Endometrial microvascular endothelial cells (primary cell): ENCODE data around the gene CREB1. TPM values are rescaled to one million over a fixed set of nuclear protein-coding genes. Genes with fewer than 3 reads are reported as not detected.
"Not testable (repeated sequence)": the region's sequence is repeated elsewhere in the genome, so short reads cannot be mapped to it uniquely, and the experiment has no call there.

Experiments
- in situ Hi-C: cut with HindIII; loops from 2 replicates; pipeline ENCODE4 v1.10.0; 2017; ENCODE audit warnings: low sequenced_read_pairs, low pct_unique_long_range_greater_than_20kb; ENCODE audit errors: inconsistent ontology term
- total RNA-seq: library from RNA; depleted of rRNA; stranded (reverse); fragments of >200 nt; gene quantifications from one replicate; pipeline ENCODE4 v1.2.3, GENCODE V29; 2015; ENCODE audit errors: inconsistent ontology term

Gene CREB1
- 30.6 TPM for total RNA-seq

DNA sequence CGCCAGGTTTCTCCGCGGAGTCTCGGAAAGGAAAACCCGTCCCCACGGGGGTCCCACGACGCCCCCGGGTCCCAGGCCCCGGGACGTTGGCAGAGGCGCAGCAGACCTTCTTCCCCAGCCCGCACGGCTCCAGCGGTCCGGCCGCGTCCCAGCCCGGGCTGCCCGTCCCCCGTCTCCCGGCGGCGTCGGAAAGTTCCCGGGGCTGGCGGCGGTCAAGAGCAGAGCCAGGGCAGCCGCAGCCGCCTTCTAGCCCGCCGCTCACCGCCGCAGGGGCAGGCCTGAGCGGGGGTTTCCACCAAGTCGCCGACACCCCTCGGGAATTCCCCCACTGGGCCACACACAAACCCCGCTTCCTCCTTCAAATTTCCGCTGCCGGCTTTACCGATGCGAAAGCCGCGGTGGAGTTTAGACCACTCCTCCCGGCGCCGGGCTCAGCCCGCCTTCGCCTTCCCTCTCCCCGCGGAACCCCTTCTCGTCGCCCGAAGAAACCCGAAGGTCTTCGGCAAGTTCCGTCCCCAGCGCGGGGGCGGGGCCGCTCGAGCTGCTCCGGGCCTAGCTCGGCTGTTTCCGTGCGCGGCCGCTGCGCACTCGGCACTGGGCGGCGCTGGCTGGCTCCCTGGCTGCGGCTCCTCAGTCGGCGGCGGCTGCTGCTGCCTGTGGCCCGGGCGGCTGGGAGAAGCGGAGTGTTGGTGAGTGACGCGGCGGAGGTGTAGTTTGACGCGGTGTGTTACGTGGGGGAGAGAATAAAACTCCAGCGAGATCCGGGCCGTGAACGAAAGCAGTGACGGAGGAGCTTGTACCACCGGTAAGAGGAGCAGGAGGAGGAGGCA is at the start of gene CREB1:
Gene CREB1, plus strand, starts transcription at position 633 of the 830 bp plus-strand sequence. CDS start 25,674 bp downstream, outside the sequence.
- in situ Hi-C loops, result no loop called here

DNA sequence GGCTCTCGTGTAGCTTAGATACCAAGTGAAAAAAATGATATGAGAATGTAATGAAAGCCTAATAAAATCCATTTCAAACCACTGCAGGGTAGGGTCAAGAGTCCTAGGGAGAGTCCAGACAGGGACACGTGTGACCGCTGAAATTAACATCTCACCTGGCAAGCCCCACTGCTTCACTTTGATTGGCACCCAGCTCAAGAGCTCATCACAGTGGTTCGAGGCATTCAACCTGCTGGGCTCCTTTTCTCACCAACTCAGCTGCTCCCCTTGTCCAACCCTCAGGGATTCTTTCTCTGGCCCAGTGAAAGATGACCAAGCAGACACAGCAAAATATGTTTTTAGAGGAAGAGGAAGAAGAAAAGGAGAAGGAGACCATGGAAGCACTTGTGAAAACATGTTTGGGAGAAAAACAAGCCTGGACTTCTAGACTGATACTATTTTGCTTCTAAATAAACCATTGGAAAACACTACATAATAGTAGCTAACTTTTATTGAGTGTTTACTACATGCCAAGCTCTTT is 49.2 kb upstream of the CREB1 start:
- in situ Hi-C loops, result no loop called here

DNA sequence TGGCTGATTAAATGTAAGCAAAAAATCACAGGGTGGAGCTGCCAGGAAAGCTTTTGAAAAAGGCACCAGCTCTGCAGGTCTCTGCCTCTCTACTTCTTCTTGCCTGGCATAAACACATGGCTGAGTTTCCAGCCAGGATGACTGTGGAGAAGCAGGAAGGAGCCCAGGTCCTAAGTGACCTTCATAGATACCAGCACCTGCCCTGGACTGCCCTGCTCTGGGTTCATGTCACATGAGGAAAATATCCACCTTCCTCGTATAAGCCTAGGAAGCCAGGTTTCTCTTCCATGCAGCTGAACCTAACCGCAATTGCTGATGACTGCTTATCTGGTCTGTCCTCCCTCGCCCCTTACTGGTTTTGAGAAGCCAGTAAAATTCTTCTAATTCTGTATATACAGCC is 47.8 kb upstream of the CREB1 start:
- in situ Hi-C loops, result no loop called here

DNA sequence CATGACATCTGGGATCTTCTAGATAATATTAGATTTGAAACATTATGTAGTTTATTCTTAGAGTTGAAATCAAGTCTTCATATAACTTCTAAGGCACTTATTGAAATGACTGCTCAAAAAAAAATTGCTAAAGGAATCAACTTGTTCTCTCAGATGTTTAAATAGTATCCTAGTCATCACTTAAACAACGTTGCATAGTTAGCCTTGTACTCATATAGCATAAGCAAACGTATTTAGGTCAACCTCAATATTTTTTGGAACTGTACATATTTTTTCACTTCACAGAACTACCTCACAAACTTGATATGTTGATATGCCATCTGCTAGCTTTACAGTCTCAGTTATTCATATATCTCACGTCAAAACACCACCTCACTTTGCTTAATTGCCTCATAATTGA is 47.1 kb upstream of the CREB1 start:
- in situ Hi-C loops, result no loop called here

DNA sequence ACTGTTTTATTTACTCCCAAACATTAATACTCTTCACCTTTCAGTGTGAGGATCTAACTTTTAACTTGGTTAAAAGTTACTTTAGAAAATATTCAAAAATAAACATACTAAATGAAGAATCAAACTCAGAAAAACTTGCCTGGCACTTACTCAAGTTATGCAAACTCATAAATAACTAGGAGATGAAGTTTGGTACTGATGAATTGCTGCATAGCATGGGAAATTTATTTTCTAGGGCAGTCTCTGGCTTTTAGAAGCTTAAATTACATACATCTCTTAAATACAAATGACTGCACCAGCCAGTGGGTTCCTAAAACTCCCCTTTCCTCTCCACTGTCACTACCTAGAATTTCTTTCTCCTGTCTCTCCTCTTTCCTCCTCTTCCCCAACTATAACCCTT is 46.7 kb upstream of the CREB1 start:
- in situ Hi-C loops, result no loop called here

DNA sequence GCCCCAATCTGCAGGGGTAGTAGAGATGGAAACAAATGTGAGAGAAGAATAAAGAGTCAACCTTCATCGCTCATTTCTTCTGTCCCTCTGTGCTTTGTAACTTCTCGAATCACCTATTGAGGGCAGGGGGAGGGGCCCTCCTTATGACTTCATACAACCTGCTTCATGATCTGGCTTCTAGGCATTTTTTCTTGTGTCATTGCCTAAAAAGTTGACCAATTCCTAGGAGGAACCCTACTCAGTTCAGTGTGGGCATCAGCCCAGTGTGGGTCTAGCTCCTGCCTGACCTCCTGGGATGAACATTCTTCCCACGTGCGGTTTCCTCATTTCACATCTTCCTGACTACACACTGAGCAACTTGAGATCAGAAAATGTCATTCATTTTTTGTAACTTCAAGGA is 46.3 kb upstream of the CREB1 start:
- in situ Hi-C loops, result no loop called here

DNA sequence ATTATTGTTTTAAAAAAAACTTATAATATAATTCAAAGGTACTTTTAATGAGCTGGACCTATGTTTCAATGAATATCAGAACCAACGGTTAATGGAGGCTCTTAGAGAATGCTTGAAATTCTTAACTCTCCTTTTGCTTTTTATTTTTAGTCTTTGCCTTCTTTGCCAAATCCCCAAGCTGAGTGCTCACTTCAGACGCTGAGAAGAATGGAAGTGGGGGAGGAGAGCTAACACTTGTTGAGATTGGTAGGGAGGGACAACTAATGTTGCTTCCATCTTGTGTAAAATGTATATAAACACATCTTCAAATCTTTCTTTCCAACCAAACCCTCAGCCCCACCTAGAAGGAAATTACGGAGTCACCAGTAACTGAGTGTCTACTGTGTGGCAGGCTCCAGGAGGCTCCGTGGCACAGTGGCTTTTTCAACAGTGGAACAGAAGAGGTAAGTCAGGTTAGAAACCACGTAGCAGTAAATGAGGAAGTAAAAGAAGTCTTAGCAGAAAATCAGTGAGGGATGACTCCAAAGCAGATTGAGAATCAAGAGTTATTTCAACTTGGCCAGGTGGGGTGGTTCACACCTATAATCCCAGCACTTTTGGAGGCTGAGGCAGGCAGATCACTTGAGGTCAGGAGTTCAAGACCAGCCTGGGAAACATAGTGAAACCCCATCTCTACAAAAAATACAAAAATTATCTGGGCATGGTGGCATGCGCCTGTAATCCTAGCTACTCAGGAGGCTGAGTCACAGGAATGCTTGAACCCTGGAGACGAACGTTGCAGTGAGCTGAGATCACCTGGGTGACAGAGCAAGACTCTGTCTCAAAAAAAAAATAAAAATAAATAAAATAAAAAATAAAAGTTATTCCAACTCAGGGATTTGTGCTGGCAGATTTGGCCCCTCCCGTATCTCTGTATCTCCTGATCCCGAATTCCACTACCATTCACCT is 45.0 kb upstream of the CREB1 start:
- in situ Hi-C loops, result no loop called here

DNA sequence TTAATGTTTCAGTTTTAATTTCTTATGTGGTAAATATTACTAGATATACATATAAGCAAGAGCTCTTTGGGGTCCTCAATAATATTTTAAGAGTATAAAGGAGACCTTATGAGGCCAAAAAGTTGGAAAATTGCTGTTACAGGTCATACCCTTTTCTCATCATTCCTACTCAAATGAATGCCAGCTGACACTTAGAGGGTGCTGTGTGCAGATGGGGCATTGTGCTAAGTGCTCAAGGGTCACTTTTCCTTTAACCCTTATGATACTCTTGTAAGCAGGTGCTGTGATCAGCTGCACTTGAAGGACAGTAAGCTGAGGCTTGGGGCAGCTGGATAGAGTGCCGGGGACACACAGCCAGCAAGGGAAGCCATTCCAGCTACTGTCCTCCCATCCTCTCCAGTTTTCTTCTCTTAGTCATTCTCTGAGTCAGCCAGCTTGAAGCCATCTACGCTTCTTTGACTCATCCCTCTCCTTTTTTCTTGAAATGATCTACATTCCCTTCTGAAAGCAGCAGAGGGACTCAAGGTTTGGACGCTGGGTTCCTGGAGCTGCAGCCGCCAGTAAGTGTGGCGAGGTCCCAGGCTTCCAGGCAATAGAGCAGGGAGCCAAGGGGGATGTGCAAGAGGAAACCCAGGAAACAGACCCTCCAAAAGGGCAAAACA is 42.0 kb upstream of the CREB1 start:
- in situ Hi-C loops, result no loop called here

DNA sequence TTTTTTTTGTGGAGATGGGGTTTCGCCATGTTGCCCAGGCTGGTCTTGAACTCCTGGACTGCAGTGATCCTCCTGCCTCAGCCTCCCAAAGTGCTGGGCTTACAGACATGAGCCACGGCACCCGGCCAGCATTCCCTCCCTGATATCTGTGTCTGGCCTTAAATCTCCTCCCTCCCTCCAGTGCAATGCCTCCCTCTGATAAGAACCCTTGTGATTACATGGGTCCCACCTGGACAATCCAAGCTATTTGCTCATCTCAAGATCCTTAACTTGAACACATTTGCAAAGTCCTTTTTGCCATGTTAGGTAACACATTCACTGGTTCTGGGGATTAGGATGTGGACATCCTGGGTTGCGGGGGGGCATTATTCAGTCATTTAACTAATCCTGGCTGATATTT is 40.5 kb upstream of the CREB1 start:
- in situ Hi-C loops, result no loop called here

DNA sequence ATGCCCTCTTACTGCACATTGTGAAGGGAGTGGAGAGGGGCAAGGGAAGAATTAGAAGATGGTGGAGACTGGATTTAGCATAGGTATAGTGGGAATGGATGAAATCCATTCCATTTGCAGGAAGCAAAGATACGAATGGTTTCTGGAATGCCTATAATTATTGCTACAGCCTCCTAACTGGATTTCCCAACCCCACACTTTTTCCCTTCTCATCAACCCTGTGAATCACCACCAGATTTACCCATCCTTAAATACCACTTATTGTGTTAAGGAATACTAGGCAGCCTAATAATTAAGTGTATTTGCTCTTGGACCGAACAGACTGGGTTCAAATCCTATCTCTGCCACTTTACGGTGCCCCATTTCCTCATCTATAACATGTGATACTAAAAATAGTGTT is 39.3 kb upstream of the CREB1 start:
- in situ Hi-C loops, result no loop called here

DNA sequence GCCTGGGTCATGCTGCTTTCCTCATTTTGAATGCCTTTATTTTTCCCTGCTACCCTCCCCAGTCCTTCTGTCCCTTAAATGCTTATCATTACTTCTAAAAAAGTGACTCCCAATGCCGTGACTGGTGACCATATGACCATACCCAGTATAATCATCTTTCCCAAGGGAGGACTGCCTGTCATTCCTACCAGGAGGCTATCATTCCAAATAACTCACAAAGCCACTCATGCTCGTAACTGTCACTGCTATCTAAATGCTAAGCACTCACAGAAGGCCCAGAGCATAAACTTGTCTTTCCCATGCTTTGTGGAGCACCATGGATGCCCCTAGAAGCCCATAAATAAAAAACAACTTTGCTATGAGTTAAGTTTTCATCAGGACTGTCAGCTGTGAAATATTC is 38.7 kb upstream of the CREB1 start:
- in situ Hi-C loops, result no loop called here

DNA sequence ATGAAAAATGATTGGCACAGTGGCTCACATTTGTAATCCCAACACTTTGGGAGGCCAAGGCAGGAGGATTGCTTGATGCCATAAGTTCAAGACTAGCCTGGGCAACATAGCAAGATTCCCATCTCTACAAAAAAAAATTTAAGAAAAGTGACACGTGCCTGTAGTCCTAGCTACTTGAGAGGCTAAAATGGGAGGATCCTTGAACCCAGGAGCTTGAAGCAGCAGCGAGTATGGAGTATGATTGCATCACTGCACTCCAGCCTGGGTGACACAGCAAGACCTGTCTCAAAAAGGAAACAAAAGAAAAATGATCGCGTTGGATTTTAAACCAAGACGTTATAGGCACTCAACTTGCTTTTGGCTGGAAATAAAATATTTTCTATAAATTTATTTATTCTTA is 37.8 kb upstream of the CREB1 start:
- in situ Hi-C loops, result no loop called here

DNA sequence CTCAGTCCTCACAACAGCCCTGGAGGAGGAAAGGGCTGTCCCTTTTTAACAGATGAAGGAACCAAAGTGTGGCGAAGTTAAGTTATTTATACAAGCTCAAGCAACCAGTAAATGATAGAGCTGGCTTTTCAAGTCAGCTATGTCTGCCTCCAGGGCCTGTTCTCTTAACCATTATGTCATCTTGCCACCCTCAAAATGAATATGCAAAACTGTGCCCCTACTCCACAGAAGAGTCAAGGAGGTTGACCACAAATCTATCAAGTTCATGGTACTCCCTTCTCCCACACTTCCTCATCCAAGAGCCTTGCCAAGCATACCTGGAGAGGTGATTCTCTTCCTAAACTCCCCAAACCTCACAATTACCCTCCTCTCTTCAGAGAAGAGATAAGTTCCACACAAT is 37.3 kb upstream of the CREB1 start:
- in situ Hi-C loops, result no loop called here

DNA sequence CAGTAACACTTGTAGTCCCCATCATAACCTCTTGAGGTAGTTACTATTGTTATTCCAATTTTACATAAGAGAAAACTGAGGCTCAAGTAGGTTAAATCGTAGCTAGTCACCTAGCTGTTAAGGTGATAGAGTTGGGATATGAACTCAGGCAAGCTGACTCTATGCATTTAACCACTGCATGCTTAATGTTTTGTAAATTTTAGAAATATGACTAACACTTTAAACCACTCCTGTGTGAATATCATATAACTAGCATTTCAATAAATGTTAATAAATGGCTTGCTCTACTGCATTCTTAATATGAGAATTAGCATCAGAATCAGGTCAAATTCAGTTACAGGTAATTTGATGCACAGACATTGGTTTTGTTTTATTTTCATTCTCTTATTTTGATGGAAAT is 35.6 kb upstream of the CREB1 start:
- in situ Hi-C loops, result no loop called here

DNA sequence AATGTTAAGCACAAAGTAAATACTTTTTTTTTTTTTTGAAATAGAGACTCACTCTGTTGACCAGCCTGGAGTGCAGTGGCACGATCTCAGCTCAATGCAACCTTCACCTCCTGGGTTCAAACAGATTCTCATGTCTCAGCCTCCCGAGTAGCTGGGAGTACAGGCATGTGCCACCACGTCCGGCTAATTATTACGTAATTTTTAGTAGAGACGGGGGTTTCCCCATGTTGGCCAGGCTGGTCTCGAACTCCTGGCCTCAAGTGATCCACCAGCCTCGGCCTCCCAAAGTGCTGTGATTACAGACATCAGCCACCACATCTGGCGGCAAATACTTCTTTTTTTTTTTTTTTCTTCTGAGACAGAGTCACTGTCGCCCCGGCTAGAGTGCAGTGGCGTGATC is 32.8 kb upstream of the CREB1 start:
- in situ Hi-C loops, result not testable (repeated sequence)

DNA sequence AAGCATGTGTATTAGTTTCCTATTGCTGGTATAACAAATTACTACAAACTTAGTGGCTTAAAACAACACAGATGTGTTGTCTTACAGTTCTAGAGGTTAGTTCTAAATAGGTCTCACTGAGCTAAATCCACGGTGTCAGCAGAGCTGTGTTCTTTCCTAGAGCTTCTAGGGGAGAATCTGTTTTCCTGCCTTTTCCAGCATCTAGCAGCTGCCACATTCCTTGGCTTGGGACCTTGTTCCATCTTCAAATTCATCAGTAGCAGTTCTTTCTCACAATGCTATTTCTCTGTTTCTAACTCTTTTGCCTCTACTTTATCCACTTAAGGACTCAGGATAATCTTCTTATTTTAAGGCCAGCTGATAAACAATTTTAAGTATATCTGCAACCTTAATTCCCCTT is 32.2 kb upstream of the CREB1 start:
- in situ Hi-C loops, result no loop called here

DNA sequence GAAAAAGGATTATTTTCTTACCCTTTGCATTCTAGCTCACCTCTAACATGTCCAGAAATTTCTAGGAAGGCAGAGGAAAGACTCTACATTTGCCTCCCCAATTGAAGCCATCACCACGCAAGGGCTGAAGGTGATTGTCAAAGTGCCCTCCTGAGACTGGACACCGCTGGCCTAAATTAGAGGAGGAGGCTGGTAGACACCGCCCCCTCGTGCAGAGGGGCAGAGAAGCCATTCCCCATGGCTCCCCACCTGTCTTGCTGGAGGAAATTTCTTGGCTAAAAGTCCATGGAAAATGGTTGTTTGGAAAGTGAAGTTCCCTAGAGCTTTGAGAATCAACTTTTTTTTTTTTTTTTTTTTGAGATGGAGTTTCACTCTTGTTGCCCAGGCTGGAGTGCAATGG is 31.3 kb upstream of the CREB1 start:
- in situ Hi-C loops, result no loop called here

DNA sequence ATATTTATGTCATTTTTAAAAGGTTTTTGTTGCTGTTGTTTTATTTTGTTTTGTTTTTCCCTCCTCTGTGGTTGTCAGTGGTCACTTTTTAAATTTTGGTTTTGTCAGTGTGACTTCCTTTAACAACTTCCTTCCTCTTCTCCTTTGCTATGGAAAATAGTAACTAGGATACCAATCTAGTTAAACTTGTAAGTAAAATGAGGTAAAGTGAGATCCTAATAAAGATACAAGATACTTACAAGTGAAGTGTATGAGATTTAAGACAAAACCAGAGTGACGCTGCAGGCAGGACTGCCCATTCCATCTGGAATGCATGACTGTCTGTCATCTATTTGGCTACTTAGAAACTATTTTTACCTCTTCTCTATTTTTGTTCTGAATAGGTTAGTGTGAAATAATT is 30.6 kb upstream of the CREB1 start:
- in situ Hi-C loops, result no loop called here
